KMS-11 (cell line): ENCODE data around the gene DAP.

Experiments used
- H2AFZ ChIP-seq: fragments of 200-600 bp; sonication (generic); 2 replicates; pipeline ENCODE4 v1.6.1; 2016; ENCODE audit warnings: antibody characterized with exemption, mixed run types, low read depth
- H3K27ac ChIP-seq: fragments of 200-600 bp; sonication (generic); 2 replicates; pipeline ENCODE4 v1.6.1; 2016; ENCODE audit warnings: mild to moderate bottlenecking, mixed run types
- H3K27me3 ChIP-seq: fragments of 200-600 bp; sonication (generic); 2 replicates; pipeline ENCODE4 v1.6.1; 2017; ENCODE audit warnings: mild to moderate bottlenecking, low read depth, mixed run types, moderate library complexity; ENCODE audit not compliant: insufficient read depth
- H3K36me3 ChIP-seq: fragments of 200-600 bp; sonication (generic); 2 replicates; pipeline ENCODE4 v1.6.1; 2017; ENCODE audit warnings: mild to moderate bottlenecking, mixed run types; ENCODE audit not compliant: insufficient read depth
- H3K4me1 ChIP-seq: fragments of 200-600 bp; sonication (generic); 2 replicates; pipeline ENCODE4 v1.6.1; 2016; ENCODE audit warnings: mild to moderate bottlenecking, low read depth, mixed run types; ENCODE audit not compliant: poor library complexity, severe bottlenecking
- H3K4me2 ChIP-seq: fragments of 200-600 bp; sonication (generic); 2 replicates; pipeline ENCODE4 v1.7.0; 2016; ENCODE audit warnings: mild to moderate bottlenecking, mixed run types
- H3K4me3 ChIP-seq: fragments of 200-600 bp; sonication (generic); IDR thresholded peaks from 2 replicates; pipeline ENCODE4 v1.6.1; 2017; ENCODE audit warnings: low read depth, low read length, mixed read lengths; ENCODE audit not compliant: insufficient read depth
- H3K79me2 ChIP-seq: fragments of 200-600 bp; sonication (generic); 2 replicates; pipeline ENCODE4 v1.6.1; 2016; ENCODE audit warnings: low read depth, mixed run types; ENCODE audit not compliant: insufficient read depth
- H3K9ac ChIP-seq: fragments of 200-600 bp; sonication (generic); 2 replicates; pipeline ENCODE4 v1.6.1; 2016; ENCODE audit warnings: mild to moderate bottlenecking, mixed run types
- H4K20me1 ChIP-seq: fragments of 200-600 bp; sonication (generic); 2 replicates; pipeline ENCODE4 v1.6.1; 2016; ENCODE audit warnings: mild to moderate bottlenecking, mixed run types; ENCODE audit not compliant: insufficient read depth
- TF ChIP-seq, protein P1 (sequence below): fragments of 200-600 bp; sonication (generic); conservative IDR thresholded peaks from 2 replicates; pipeline ENCODE4 v1.6.1; 2017; ENCODE audit warnings: low read depth, mild to moderate bottlenecking, antibody characterized with exemption, low read length, moderate library complexity, mixed read lengths

DAP gene

DNA sequence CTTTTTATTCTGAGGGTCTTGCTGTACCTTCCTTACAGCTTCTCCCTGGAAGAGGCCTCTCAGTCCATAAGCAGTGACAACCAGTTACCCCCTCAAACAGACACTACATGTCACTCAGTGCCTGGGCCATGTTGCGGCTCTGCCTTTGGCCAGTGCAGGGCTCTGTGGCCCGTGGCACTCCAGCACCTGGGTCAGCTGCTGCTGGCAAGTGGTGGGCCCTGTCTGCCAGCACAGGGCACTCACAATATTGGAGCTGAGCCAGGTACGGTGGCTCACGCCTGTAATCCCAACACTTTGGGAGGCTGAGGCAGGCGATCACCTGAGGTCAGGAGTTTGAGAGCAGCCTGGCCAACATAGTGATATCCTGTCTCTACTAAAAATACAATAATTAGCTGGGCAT, 24.2 kb downstream of the DAP start:
- H3K79me2 ChIP-seq: no peaks in the 10 kb centered on the region
- H4K20me1 ChIP-seq: no peaks in the 10 kb centered on the region
- no peak overlapping the region for H2AFZ ChIP-seq
- TF ChIP-seq, protein P1, sequence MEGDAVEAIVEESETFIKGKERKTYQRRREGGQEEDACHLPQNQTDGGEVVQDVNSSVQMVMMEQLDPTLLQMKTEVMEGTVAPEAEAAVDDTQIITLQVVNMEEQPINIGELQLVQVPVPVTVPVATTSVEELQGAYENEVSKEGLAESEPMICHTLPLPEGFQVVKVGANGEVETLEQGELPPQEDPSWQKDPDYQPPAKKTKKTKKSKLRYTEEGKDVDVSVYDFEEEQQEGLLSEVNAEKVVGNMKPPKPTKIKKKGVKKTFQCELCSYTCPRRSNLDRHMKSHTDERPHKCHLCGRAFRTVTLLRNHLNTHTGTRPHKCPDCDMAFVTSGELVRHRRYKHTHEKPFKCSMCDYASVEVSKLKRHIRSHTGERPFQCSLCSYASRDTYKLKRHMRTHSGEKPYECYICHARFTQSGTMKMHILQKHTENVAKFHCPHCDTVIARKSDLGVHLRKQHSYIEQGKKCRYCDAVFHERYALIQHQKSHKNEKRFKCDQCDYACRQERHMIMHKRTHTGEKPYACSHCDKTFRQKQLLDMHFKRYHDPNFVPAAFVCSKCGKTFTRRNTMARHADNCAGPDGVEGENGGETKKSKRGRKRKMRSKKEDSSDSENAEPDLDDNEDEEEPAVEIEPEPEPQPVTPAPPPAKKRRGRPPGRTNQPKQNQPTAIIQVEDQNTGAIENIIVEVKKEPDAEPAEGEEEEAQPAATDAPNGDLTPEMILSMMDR: no peak
- no peak overlapping the region for H3K4me2 ChIP-seq
- H3K27ac ChIP-seq: no peak overlapping the region
- no peaks in the 10 kb centered on the region; the same call in 1 of the 2 replicates for H3K36me3 ChIP-seq
- H3K9ac ChIP-seq: no peak overlapping the region
- no peaks in the 10 kb centered on the region for H3K4me1 ChIP-seq
- no peak overlapping the region for H3K4me3 ChIP-seq
- H3K27me3 ChIP-seq: no peaks in the 10 kb centered on the region

DNA sequence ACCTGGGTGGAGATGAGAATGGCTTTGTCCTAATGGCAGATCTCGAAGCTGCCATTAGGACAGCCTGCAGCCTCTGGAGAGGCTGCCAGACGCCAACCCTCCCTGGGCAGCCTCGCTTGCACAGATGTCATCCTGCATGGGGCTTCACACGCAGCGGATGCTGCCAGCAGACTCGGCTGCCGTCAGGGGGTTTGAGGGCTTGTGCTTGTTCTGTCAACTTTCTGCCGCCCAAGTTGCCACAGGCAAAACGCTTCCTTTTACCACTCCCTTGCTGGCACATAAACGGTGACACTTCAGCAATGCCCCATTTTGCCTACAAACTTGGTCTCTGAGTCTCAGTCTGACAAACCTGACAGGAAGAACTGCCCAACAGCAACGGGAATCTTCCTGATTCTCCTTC, 24.7 kb downstream of the DAP start:
- TF ChIP-seq, protein P1: no peak
- Histone ChIP-seq H3K27me3 (no peaks in the 10 kb centered on the region), H3K79me2 (no peaks in the 10 kb centered on the region), H4K20me1 (no peaks in the 10 kb centered on the region), H3K9ac (no peak overlapping the region), H2AFZ (no peak overlapping the region), H3K4me1 (no peaks in the 10 kb centered on the region), H3K4me3 (no peak overlapping the region), H3K4me2 (no peak overlapping the region), H3K36me3 (no peaks in the 10 kb centered on the region; the same call in 1 of the 2 replicates), H3K27ac (no peak overlapping the region)

DNA sequence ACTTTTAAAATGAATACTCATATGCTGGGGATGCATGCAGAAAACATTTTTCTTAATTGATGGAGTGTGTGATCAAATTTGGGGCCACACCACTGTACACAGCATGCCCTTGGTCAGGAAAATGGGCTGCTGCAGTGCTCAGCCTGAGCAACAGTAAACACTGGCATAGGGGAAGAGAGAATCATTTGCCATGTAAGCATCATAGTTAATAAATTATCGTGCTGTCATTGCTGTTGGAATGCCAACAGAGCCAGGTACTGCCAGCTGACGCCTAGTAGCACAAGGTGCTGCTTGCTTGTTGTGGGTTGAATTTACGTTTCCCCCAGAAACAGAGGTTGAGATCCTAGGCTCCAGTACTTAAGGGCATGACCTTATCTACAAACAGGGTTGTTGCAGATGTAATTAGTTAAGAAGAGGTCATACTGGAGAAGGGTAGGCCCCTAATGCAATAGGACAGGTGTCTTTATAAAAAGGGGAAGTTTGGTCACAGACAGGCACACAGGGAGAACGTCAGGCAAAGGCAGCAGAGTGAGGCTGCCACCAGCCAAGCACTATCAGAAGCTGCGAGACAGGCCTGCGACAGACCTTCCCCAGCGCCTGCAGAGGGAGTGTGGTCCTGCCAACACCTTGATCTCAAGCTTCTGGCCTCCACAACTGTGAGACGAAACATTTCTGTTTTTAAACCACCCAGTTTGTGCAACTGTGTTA, 25.3 kb downstream of the DAP start:
- Histone ChIP-seq H3K27me3 (no peaks in the 10 kb centered on the region), H4K20me1 (no peaks in the 10 kb centered on the region), H3K4me1 (no peaks in the 10 kb centered on the region), H3K36me3 (no peaks in the 10 kb centered on the region; the same call in 1 of the 2 replicates), H3K9ac (no peak overlapping the region), H3K4me3 (no peak overlapping the region), H3K4me2 (no peak overlapping the region), H2AFZ (no peak overlapping the region), H3K27ac (no peak overlapping the region), H3K79me2 (no peaks in the 10 kb centered on the region)
- TF ChIP-seq, protein P1: no peak

DNA sequence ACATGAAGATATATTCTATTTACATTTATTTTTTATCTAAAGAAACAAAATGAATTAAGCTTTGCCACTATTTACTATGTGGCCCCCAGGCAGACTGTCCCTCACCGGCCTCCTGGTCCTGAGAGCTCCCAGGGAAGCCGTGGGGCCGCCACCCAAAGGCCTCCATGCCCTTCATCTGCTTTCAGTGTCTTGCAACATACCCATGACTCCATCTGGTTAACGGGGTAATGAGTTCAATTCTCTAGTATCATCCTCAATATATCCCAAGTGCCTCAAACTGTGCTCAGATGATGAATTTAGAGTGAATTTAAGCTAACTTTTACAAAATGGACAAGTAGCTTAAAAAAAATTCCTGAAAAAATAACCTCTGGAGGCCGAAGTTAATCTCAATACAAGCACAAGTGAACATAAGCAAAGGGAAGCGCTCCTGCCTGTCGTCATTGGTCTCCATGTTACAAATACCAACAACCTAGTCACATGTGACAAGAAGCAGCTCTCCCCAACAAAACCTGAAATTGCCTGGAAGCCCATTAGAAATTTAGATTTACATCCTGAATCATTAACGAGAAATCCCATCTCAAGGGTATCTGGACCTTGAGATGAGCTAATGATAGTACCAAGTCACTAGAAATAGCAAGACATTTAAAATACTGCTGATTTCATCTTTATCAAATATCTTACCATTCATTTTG, 26.1 kb downstream of the DAP start:
- Histone ChIP-seq H3K27me3 (no peaks in the 10 kb centered on the region), H3K27ac (no peak overlapping the region), H2AFZ (no peak overlapping the region), H3K9ac (no peak overlapping the region), H3K79me2 (no peaks in the 10 kb centered on the region), H4K20me1 (no peaks in the 10 kb centered on the region), H3K36me3 (no peaks in the 10 kb centered on the region; the same call in 1 of the 2 replicates), H3K4me2 (no peak overlapping the region), H3K4me3 (no peak overlapping the region), H3K4me1 (no peaks in the 10 kb centered on the region)
- TF ChIP-seq, protein P1: no peak
